Hepatocyte (in vitro differentiated cells): Measurements from ENCODE around the gene THSD4. TPM values are rescaled to one million over a fixed set of nuclear protein-coding genes. Genes with fewer than 3 reads are reported as not detected.

Source experiments
- DNase-seq: peaks from one replicate; pipeline ENCODE4 v3.0.0-alpha.2; 2016; ENCODE audit warnings: low spot score
- H2AFZ ChIP-seq: fragments of 200-600 bp; sonication (generic); 2 replicates; pipeline ENCODE4 v1.6.0; 2016; ENCODE audit warnings: antibody characterized with exemption, mild to moderate bottlenecking
- H3K27ac ChIP-seq: fragments of 200-600 bp; sonication (generic); 2 replicates; pipeline ENCODE4 v1.5.1; 2016; ENCODE audit warnings: mild to moderate bottlenecking
- H3K27me3 ChIP-seq: fragments of 200-600 bp; sonication (generic); 2 replicates; pipeline ENCODE4 v1.6.1; 2016
- H3K36me3 ChIP-seq: fragments of 200-600 bp; sonication (generic); replicated peaks from 2 replicates; pipeline ENCODE4 v1.5.1; 2016; ENCODE audit warnings: low read depth; ENCODE audit not compliant: insufficient read depth
- H3K4me1 ChIP-seq: fragments of 200-600 bp; sonication (generic); 2 replicates; pipeline ENCODE4 v1.5.1; 2016; ENCODE audit warnings: mild to moderate bottlenecking, moderate library complexity; ENCODE audit not compliant: insufficient read depth
- H3K4me2 ChIP-seq: fragments of 200-600 bp; sonication (generic); 2 replicates; pipeline ENCODE4 v1.6.0; 2016
- H3K4me3 ChIP-seq: fragments of 200-600 bp; sonication (generic); 2 replicates; pipeline ENCODE4 v1.5.1; 2016; ENCODE audit warnings: mild to moderate bottlenecking
- H3K79me2 ChIP-seq: fragments of 200-600 bp; sonication (generic); 2 replicates; pipeline ENCODE4 v1.6.0; 2017; ENCODE audit warnings: mild to moderate bottlenecking
- H3K9me2 ChIP-seq: fragments of 200-600 bp; sonication (generic); replicated peaks from 2 replicates; pipeline ENCODE4 v1.6.0; 2017; ENCODE audit warnings: mild to moderate bottlenecking; ENCODE audit not compliant: insufficient read depth
- H3K9me3 ChIP-seq: fragments of 200-600 bp; sonication (generic); 2 replicates; pipeline ENCODE4 v1.5.1; 2016; ENCODE audit warnings: low read depth, mild to moderate bottlenecking
- H4K20me1 ChIP-seq: fragments of 200-600 bp; sonication (generic); 2 replicates; pipeline ENCODE4 v1.6.0; 2016; ENCODE audit warnings: mild to moderate bottlenecking; ENCODE audit not compliant: insufficient read depth, poor library complexity, severe bottlenecking
- EZH2 ChIP-seq: fragments of 200-600 bp; sonication (generic); IDR thresholded peaks from 2 replicates; pipeline ENCODE4 v1.6.1; 2016; ENCODE audit warnings: antibody characterized with exemption, mild to moderate bottlenecking, borderline replicate concordance
- EZH2phosphoT487 ChIP-seq: fragments of 200-600 bp; sonication (generic); IDR thresholded peaks from one replicate; pipeline ENCODE4 v1.6.1; 2018; ENCODE audit warnings: antibody characterized with exemption, mild to moderate bottlenecking, low read depth, moderate library complexity; ENCODE audit not compliant: unreplicated experiment, severe bottlenecking
- WGBS: methylation state at CpG from one replicate; pipeline ENCODE4 v1.1.6; 2016; ENCODE audit warnings: low lambda C conversion rate; ENCODE audit errors: missing lambda C conversion rate; 5-methylcytosine and 5-hydroxymethylcytosine counted together
- polyA plus RNA-seq: library from polyadenylated mRNA; unstranded; fragments of >200 nt; fragmentation: Nextera tagmentation; extraction: Ambion mirVana; gene quantifications from 2 replicates; pipeline ENCODE4 v1.2.1, GENCODE V29; 2016
- total RNA-seq: library from RNA; depleted of rRNA; stranded (reverse); fragments of >200 nt; gene quantifications from 2 replicates; pipeline ENCODE4 v1.2.3, GENCODE V29; 2014
- TF ChIP-seq, protein P1 (sequence below): fragments of 200-600 bp; sonication (generic); IDR thresholded peaks from 2 replicates; pipeline ENCODE4 v1.5.1; 2016; ENCODE audit warnings: antibody characterized with exemption, mild to moderate bottlenecking; ENCODE audit not compliant: poor library complexity

THSD4 gene
- total and polyA plus RNA-seq, 2 experiments from 2014 or later: 4.3 to 7.0 TPM

- no peaks in the 10 kb centered on the region for H4K20me1 ChIP-seq
- no peaks in the 10 kb centered on the region for H3K79me2 ChIP-seq
- no peaks in the 10 kb centered on the region for H3K27me3 ChIP-seq
- no peaks in the 10 kb centered on the region for H3K9me3 ChIP-seq
- H3K4me3 ChIP-seq: no peak overlapping the region
- no peaks in the 10 kb centered on the region for H3K9me2 ChIP-seq
- H3K36me3 ChIP-seq: no peaks in the 10 kb centered on the region
- no peak overlapping the region for H3K27ac ChIP-seq
- no peak overlapping the region for H2AFZ ChIP-seq
- no peak for DNase-seq
- peaks cover 6% of the 10 kb centered on the region for H3K4me1 ChIP-seq
- WGBS: 96% methylated on average over 24 of the region's 24 CpGs
- TF ChIP-seq EZH2 (no peak), EZH2phosphoT487 (no peak)
- TF ChIP-seq, protein P1, sequence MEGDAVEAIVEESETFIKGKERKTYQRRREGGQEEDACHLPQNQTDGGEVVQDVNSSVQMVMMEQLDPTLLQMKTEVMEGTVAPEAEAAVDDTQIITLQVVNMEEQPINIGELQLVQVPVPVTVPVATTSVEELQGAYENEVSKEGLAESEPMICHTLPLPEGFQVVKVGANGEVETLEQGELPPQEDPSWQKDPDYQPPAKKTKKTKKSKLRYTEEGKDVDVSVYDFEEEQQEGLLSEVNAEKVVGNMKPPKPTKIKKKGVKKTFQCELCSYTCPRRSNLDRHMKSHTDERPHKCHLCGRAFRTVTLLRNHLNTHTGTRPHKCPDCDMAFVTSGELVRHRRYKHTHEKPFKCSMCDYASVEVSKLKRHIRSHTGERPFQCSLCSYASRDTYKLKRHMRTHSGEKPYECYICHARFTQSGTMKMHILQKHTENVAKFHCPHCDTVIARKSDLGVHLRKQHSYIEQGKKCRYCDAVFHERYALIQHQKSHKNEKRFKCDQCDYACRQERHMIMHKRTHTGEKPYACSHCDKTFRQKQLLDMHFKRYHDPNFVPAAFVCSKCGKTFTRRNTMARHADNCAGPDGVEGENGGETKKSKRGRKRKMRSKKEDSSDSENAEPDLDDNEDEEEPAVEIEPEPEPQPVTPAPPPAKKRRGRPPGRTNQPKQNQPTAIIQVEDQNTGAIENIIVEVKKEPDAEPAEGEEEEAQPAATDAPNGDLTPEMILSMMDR: no peak
- no peak overlapping the region for H3K4me2 ChIP-seq
These were observed 686.8 kb downstream of the THSD4 start for GRCh38 chr15:71801935-71802655.

DNA sequence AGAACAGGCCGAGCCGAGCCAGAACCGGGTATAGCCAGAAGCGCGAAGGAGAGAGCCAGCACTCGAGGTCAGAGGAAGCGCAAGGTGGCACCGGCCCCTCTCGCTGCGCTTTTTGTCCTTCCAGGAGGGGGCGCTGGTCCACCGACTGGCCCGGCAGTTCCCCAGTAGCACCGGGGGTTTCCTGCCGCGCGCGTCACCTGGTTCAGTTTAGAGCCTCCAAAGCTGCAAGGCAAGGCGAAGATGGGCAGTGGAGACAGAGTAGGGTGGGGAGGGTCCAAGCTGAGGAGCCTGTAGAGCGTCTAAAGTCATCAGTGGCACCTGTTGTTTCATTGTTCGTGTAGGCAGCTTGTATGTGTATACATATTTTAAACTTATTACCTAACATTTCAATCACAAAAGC is 687.5 kb downstream of the THSD4 start:
- Histone ChIP-seq H3K36me3 (no peaks in the 10 kb centered on the region), H3K4me1 (peaks cover 6% of the 10 kb centered on the region), H3K27ac (no peak overlapping the region), H3K4me3 (no peak overlapping the region), H3K27me3 (no peaks in the 10 kb centered on the region), H3K9me2 (no peaks in the 10 kb centered on the region), H4K20me1 (no peaks in the 10 kb centered on the region), H3K4me2 (no peak overlapping the region), H3K9me3 (no peaks in the 10 kb centered on the region), H3K79me2 (no peaks in the 10 kb centered on the region), H2AFZ (no peak overlapping the region)
- DNase-seq: no peak
- TF ChIP-seq EZH2phosphoT487 (no peak), EZH2 (no peak)
- TF ChIP-seq, protein P1: peak; percentile 27
- 75% methylated on average over 17 of the region's 21 CpGs for WGBS

GRCh38 chr15:71804226-71804625 is 689.0 kb downstream of the THSD4 start:
- H3K36me3 ChIP-seq: no peaks in the 10 kb centered on the region
- no peak overlapping the region for H3K4me2 ChIP-seq
- H3K27me3 ChIP-seq: no peaks in the 10 kb centered on the region
- H3K9me3 ChIP-seq: no peaks in the 10 kb centered on the region
- WGBS: 73% methylated on average over 5 of the region's 5 CpGs
- H3K27ac ChIP-seq: no peak overlapping the region
- TF ChIP-seq EZH2phosphoT487 (no peak), EZH2 (no peak)
- TF ChIP-seq, protein P1: no peak
- H3K4me1 ChIP-seq: peaks cover 6% of the 10 kb centered on the region
- H4K20me1 ChIP-seq: no peaks in the 10 kb centered on the region
- H3K79me2 ChIP-seq: no peaks in the 10 kb centered on the region
- no peak overlapping the region for H3K4me3 ChIP-seq
- DNase-seq: no peak
- H3K9me2 ChIP-seq: no peaks in the 10 kb centered on the region
- H2AFZ ChIP-seq: no peak overlapping the region
